GM18870 (cell line): ENCODE results near the gene ANXA3.

Source experiments
- ATAC-seq: cut with Tn5 transposase; IDR thresholded peaks from one replicate; pipeline ENCODE4 v1.9.1; 2021; ENCODE audit warnings: moderate library complexity; ENCODE audit not compliant: unreplicated experiment

The ANXA3 gene

DNA sequence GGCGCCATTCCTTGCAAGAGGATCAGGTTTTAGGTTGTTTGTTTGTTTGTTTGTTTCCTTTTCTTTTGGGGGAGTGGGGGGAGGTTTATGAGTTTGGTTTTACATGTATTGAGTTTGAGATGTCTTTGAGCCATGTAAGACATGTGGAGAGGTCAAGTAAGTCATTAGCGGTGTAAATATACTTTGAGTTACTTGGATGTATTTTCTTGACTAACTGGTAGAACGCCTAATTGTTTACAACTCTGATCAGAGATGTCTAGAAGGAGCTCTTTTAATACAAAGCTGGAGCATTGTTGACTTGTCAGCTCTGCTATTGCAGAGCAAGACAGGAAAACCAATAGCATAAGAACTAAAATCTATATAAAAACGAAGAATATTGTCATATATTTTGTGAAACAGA lies 57.1 kb downstream of the ANXA3 start:
- no peak for ATAC-seq

DNA sequence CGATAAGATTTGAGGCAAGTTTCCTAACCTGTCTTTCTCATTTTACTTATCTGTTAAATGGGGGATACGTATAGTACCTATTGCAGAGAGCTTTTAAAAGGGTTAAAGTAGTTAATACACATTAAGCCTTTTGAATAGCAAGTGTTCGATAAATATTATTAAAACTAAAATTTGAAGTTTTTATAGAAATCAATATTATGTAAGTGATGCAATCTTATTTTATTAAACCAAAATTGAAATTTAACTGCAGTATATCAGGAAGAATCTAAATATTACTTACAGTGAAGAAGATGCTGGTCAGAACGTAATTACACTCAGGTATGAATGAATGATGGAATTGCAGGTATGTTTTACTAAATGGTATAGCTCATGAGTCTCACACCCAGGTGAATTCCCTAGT lies 58.0 kb downstream of the ANXA3 start:
- ATAC-seq = no peak

DNA sequence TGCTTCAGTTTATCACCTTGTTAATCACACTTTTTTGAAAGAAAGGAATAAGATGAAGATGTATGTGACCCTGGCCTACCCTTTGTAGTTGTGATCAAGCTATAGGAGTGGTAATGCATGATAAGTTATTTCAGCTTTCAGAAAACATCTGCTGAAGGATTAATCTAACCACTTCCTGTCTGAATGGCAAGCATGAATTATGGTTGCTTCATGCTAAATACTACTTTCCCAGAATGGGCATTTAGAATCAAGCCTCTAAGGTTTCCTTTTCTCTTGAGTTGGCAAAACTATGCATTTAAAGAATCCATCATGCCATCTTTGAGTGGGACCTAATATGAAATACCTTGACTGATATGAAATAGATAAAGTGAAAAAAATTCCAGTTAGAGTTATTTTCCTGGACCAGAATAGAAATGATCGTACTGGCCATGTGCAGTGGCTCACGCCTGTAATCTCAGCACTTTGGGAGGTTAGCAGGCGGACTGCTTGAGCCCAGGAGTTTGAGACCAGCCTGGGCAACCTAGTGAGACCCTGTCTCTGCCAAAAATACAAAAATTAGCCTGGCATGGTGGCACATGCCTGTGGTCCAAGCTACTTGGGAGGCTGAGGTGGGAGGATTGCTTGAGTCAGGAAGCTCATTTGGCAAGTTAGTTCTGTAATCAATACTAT lies 59.1 kb downstream of the ANXA3 start:
- ATAC-seq = no peak

DNA sequence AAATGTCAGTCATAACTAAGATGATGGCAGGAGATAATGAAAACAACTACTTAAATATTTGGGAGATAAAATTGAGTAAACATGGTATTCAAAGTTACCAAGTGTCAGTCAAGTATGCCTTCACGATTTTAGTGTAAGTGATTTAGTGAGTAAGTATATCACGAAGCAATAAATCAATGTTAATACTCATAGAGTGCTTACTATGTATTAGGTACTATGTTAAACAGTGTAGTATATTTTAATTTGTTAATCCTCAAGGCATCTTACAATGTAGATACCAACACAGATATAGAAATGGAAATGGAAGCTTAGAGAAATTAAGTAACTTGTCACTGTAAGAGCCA lies 59.6 kb downstream of the ANXA3 start:
- ATAC-seq = no peak

DNA sequence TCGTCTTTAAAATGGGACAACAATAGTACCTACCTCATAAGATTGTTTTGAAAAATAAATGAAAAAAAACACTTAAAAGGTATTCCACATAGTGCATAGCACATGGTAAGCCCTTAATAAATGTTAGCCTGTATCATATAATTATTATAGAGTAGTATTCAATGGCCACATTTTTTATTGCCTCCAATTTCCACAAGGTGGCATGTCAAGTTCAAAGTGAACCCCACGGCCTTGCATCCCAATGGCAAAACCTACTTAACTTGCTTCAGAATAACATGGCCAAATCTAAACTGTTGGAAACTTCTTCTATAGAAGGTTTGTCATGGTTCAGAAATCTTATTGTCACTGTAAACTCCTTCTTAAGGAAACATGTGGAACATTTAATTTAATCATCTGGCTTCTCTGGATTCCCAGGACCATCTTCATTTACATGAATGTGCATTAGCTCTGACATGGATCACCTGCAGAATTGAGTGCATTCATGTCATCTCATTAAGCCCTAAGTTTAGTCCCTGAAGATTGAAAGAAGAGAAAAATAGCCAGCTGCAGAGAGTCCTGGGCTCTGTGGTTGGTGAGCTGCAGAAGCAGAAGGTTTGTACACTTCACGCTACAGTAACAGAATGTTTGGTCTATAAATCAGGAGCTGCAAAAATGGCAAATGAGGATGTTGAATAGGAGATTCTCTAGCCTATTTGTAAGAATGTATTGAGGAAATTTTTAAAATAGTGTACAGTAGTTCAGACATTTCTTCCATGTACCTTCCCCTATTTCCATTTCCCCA lies 61.0 kb downstream of the ANXA3 start:
- ATAC-seq = no peak

DNA sequence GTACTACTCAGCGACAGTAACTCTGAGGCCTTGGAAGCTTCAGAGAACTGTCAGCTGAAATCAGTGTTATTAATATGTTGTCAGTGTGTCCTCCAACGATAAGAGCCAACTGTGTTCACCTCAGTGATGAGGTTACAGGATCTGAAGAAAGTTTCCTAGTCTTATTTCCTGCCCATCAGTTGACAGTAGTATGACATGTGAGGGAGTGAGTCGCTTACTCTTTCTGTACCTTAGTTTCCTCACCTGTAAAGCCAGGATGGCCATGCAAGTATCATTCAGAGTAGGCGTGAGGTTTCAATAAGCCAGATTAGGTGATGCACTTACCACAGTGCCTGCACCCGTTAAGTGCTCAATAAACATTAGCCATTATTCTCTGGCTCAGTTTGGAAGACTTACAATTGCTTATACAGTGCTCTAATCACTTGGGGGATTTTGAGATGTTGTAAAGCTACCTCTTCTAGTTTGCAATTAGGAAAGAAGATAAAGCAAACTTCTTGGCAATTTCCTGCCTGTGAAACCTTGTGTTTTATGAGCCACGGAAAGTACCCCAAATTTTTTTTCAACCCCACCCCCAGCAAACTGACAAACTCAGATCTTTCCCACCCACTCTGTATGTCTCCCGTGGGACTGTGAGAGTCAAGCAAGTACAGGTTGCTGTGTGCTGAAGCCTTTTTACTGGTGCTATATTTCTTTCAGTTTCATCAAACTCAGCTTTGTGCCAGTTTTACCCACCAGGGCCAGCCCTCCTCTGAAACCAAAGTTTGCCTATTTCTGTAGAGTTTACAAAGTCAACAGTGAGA lies 62.2 kb downstream of the ANXA3 start:
- ATAC-seq = peak; percentile 82

DNA sequence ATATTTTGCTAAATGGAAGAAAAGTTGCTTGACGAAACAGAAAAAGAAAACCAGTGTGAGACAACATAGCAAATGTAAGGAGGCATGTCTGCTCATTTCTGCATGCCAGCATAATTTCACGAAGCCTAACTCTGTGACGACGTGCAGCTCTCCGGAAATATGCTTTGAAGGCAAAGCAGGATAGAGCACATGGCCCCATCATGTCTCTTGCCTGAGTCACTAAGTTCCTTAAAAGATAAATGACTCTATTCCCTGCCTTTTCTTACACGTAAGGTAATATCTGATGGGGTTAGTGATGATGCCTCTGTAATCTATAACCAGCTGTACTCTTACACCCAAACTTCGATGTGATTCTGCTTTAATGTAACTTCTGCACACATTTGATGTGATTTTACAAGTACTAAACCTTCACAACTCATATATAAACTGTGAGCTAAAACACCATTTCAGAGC lies 64.5 kb downstream of the ANXA3 start:
- ATAC-seq = no peak

DNA sequence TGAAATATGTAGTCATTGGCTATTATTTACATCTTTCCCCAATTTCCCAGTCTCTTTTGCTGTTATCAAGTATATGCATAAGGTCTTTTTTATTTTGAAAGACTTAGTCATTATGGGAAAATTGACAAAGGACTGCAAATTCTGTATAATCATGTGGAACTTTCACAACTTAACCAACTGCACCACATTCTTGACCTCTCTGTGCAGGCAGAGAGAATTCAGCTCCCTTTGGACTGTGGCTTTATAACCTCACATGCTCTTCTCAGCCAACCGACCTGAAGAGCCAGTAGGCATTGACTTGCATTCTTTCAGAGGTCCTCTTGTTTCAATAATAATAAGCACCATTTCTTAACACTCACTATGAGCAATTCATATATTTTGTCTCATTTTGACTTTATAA lies 66.9 kb downstream of the ANXA3 start:
- ATAC-seq = no peak

DNA sequence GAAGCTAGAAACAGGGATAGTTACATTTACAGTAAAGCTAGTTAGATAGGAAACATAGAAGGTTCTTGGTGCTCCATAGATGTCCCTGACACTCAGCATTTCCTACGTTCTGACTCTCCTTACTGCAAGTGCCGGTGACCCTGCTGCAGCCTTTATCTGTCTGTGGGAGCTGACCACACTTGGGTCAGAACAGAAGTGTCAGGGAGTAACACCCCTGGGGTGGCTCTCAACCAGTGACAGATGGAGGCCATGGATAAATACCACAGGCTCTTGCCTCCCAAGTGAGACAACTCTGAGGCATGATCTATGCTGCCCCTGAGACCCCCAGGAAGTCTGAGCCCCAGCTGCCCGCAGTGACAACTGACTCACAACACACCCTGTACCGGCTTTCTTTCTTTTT lies 69.8 kb downstream of the ANXA3 start:
- no peak for ATAC-seq

DNA sequence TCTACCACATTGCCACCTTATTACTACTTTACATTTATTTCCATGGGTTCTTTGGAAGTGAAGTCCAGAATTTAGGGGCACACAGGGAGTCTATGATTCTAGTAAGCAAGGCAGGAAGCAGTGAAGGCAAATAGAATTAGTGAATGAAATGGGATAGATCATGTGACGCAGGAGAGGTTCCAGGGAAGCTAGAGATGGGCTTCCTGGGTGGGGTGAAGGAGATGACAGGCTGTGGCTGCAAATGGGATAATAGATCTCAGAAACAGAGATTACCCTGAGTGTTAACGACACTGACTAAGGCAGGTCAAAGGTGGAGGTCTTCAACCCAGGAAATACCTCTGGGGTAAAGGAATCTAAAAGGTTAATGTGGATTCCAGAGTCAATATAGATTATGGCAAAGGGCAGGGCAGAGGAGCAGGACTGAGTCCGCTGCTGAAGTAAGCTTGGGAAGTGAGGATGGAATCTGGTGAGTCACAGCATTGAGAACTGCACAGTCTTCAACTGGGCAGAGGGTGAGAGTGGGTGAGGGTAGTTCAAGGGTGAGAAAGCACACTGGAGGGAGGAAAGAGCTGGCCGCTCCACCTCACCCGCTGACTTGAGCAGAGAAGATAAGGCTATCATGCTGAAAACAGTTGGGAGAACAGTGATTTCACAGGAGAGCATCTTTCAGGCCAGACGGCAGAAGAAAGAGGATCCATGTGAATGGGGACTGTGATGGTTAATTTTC lies 70.8 kb downstream of the ANXA3 start:
- ATAC-seq = no peak

DNA sequence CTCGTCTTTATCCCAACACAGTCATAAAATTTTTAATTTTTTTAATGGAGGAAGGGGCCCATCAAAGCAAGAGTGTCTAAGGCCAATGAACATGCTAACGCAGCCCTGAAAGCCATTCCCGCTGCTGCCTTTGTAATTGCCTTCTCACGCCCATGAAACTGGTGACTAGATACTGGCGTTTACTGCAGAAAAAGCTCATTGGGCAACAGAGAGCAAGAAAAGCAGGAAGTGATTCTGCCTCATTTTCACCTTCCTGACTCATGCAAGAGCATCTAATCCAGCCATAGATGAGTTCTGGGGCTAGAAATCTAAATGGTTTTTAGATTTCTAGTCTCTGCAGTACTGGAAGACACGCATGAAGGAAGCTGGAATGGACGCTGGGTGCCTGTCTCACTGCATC lies 72.5 kb downstream of the ANXA3 start:
- no peak for ATAC-seq

DNA sequence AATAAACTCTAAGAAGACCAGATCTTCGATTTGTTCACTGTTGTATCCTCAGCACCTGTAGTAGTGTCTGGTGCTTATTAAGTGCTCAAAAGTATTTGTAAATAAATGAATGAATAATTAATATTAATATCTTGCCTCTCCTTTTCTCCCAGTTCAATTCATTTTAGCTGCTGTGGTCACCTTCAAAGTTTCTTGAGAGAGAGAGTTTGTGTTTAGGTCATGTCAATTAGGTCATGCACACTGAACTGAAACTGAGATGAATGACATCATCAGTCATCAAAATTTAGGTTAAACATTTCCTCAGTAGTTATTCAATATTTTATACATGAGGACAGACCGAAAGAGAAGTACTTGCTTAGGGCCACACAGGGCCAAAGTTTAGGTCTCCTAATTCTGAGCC lies 73.5 kb downstream of the ANXA3 start:
- peak; percentile 52 for ATAC-seq

DNA sequence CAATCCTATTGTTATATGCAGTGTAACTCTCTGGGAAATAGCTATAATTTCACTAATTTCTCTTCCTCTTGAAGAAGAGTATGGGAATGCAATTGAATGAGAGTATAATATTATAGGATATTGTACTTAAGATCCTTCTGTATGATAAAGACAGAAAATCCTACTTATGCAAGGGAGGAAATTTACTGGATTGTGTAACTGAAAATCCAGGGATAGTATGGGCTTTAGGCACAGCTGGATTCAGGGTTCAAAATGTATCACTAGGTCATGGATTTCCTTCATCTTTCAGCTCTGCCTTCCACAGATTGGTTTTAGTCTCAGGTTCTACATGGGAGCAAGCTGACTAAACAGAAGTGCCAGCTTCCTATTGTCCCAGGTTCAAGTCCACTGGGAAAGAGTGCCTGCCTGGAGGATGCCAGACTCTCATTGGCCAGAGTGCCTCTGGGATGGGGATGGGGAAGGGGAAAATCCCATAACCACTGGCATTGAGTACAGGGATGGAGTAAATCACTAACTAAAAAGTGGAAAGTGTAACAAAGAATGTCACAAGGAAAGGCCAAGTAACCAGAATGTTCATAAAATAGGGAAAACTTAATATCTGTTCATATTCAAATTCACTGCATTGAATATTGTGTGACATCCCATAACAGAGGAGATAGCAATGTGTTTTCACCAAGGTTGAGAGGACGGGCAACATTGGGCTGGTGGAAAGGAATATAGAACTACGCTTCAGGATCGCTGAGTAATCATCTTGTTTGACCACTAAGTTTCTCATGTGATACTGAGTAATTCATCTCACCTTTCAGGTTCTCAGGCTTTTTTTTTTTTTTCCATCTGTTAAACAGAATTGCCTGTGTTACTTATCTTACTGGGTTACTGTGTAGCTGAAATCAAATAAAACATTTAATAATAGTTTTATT lies 75.7 kb downstream of the ANXA3 start:
- ATAC-seq = peak; percentile 51

DNA sequence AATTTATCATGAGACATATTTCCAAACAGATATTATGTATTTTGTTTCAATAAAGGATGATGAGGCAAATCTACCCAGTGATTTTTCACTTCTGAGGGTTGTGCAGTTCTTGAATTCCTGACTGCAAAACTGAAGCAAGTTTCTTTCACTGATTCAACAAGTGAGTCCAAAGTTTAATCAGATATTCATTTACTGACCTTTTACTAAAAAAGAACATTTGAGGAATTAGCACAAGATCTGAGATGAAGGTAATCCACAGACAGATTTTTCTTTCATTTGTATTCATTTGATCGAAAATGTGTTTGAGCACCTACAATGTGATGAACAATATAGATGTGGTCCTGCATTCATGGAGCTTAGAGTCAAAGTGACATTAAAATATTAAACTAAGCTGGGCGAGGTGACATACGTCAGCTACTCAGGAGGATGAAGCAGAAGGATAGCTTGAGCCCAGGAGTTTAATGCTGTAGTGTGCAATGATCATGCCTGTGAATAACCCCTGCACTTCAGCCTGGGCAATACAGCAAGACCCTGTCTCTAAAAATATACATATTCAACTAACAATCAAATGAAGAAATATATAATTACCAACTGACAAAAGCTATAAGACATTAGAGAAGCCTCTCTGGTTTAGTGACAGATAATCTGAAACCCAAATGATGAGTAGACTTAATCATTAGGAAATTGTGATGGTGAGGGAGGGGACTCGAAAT lies 76.6 kb downstream of the ANXA3 start:
- no peak for ATAC-seq

DNA sequence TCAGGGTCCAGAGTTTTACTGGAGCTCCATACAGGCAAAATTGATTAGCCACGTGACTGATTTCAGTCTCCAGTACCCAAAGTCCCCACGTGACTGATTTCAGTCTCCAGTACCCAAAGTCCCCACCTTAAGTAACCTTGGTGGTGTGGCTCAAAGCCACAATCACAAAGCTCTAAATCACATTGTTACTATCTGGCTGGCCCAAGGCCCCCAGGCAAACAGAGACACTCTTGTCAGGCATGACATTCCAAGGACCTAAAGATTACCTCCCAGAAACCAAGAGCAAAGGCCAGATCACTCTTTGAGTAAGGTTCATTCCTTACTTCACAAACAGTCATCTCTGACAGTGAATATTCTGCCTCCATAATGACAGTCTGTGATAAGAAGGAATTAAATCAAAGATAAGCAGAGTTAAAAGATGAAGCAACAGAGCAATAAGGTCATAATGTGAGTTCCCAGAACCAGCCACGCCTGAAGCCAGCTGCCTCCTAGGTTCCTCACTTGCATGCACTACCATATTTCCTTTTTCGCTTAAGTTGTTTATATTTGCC lies 78.5 kb downstream of the ANXA3 start:
- ATAC-seq = no peak

DNA sequence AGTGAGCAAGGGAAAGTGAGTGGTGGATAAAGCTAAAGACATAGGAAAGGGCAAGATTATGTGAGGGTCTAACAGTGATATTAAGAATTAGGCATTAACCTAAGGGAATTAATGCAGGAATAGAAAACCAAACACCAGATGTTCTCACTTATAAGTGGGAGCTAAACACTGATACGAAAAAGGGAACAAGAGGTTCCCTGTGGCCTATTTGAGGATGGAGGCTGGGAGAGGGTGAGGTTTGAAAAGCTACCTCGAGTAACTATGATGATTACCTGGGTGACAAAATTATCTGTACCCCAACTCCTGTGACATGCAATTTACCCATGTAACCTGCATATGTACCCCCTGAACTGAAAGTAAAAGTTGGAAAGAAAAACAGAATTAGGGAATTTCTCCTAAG lies 79.0 kb downstream of the ANXA3 start:
- ATAC-seq = no peak

DNA sequence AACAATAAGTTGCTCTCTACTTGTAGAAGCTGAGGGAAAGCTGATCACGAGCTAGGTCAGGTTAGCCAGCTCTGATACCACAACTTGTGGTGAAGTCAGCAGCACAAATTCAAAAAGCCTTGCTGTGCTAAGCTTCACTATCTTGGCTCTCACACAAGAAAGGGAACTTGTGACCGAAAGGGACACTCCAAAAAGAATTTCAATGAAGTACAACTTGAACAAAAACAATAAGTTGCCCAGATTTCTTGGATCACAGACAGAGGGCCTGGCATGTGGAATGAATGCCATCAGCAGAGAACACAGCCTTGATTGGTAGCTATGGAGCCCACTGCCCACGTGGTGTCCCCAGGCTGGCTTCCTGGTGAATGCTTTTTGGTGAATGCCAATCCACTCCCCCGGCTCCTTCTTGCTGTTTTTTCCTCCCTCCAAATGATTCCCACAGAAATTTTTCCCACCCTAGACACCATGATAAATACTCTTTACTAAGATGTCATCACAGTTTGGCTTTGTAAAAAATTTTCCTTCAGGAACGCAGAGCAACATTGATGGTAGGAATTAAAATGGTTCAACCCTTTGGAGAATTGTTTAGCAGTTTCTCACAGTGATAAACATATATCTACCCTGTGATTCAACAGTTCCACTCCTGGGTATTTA lies 82.6 kb downstream of the ANXA3 start:
- ATAC-seq = no peak

DNA sequence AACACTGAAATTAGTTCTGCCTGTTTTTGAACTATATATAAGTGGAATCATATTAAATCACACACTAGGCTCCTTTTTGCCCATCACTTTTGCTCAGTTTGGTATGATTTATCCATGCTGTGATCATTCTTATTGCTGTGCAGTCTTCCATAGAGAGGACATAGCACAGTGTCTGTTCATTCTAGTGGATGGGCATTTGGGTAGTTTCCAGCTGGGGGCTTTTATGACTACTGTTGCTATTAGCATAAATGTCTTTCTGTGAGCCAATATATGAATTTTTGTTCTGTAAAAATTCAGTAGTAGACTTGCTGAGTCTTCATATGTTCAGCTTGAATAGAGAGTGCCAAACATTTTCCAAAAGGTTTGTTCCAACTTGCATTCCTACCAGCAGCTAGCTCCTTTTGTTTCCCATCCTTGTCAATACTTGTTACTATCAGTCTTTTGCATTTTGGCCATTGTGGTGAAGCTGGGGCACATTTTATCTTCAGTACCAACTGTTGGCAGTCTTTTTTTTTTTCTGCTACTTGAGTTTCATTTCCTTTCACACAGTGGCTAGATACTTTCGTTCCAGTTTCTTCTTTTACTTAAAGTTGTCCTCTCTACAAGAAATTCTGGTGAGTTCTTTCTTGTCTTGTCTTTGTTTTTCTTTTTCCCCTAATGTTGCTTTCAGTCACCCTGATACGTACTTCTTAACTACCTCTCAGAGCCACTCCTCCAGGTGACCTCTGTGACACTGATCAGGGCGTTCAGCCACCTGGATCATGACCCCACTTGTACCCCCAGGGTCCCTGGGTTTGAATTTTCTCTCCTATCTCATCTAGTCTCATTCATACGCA lies 87.0 kb downstream of the ANXA3 start:
- ATAC-seq = peak; percentile 81
